BJ (cell line): ENCODE results near the gene TTC31. TPM values are rescaled to one million over a fixed set of nuclear protein-coding genes. Genes with fewer than 3 reads are reported as not detected.

ENCODE experiments used
- CTCF ChIA-PET: fragments of 350-600 bp; formaldehyde crosslinking; extraction: SDS; loops from one replicate; lab custom pipeline; 2021; ENCODE audit warnings: antibody characterized with exemption, inconsistent platforms; lab: Yijun Ruan, JAX
- POLR2A ChIA-PET: fragments of 300-600 bp; sonication (Branson Sonifier 250); formaldehyde crosslinking; extraction: SDS; loops from one replicate; lab custom pipeline; 2021; ENCODE audit warnings: antibody characterized with exemption; lab: Charles Lee
- DNase-seq: peaks from one replicate; pipeline ENCODE4 v3.0.0-alpha.2; 2011; ENCODE audit warnings: low read depth
- H3K27me3 ChIP-seq: 2 replicates; pipeline ENCODE4 v1.6.0; 2011; ENCODE audit warnings: low read length; ENCODE audit not compliant: control insufficient read depth, insufficient read depth
- H3K36me3 ChIP-seq: 2 replicates; pipeline ENCODE4 v1.5.1; 2011; ENCODE audit warnings: low read length; ENCODE audit not compliant: control insufficient read depth, insufficient read depth
- H3K4me3 ChIP-seq: 2 replicates; pipeline ENCODE4 v1.5.1; 2011; ENCODE audit warnings: low read depth, mild to moderate bottlenecking, control low read depth, low read length
- polyA plus RNA-seq: library from polyadenylated mRNA; depleted of rRNA; stranded (reverse); fragments of >200 nt; gene quantifications from 2 replicates; pipeline ENCODE4 v1.2.3, GENCODE V29; 2011
- TF ChIP-seq, protein P1 (sequence below): IDR thresholded peaks from 2 replicates; pipeline ENCODE4 v1.5.1; 2011; ENCODE audit warnings: low read depth, mild to moderate bottlenecking, control low read depth, inconsistent platforms, low read length, moderate library complexity; ENCODE audit not compliant: insufficient read depth

Gene TTC31
- polyA plus RNA-seq, 1 experiment: 26.0 TPM

DNA sequence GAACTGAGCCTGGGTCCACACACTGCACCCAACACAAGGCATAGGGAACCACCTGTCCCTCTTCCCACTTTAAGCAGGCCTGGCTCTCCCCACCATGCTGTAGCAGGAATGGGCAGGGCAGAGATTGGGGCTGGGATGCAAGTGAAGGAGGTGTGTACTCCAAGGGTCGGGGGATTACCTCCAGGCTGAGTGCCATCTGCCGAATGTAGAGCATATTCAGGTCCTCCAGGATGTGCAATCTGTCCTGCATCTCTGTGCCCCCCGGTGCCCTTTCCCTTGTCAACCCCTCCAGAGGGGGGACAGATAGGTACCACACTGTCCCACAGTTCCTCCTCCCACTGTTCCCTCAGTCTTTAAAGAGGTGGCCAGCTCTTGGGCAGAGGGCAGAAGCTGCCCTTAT, 43.5 kb upstream of the TTC31 start:
- CTCF ChIA-PET: interaction anchor here (0.5 to 2.2 kb wide), 4 partner anchors 11 to 504 kb away, joined by 3 to 10 read pairs (median 4); no protein-coding TSS in a partner anchor
- Histone ChIP-seq H3K4me3 (peak overlapping the region; percentile 69), H3K36me3 (no peaks in the 10 kb centered on the region; the same call in 1 of the 2 replicates), H3K27me3 (peaks cover 7% of the 10 kb centered on the region)
- DNase-seq: no peak
- POLR2A ChIA-PET: interaction anchor here (0.5 kb wide), 1 partner anchor 25 kb away, joined by 7 read pairs; no protein-coding TSS in a partner anchor
- TF ChIP-seq, protein P1, sequence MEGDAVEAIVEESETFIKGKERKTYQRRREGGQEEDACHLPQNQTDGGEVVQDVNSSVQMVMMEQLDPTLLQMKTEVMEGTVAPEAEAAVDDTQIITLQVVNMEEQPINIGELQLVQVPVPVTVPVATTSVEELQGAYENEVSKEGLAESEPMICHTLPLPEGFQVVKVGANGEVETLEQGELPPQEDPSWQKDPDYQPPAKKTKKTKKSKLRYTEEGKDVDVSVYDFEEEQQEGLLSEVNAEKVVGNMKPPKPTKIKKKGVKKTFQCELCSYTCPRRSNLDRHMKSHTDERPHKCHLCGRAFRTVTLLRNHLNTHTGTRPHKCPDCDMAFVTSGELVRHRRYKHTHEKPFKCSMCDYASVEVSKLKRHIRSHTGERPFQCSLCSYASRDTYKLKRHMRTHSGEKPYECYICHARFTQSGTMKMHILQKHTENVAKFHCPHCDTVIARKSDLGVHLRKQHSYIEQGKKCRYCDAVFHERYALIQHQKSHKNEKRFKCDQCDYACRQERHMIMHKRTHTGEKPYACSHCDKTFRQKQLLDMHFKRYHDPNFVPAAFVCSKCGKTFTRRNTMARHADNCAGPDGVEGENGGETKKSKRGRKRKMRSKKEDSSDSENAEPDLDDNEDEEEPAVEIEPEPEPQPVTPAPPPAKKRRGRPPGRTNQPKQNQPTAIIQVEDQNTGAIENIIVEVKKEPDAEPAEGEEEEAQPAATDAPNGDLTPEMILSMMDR: no peak

DNA sequence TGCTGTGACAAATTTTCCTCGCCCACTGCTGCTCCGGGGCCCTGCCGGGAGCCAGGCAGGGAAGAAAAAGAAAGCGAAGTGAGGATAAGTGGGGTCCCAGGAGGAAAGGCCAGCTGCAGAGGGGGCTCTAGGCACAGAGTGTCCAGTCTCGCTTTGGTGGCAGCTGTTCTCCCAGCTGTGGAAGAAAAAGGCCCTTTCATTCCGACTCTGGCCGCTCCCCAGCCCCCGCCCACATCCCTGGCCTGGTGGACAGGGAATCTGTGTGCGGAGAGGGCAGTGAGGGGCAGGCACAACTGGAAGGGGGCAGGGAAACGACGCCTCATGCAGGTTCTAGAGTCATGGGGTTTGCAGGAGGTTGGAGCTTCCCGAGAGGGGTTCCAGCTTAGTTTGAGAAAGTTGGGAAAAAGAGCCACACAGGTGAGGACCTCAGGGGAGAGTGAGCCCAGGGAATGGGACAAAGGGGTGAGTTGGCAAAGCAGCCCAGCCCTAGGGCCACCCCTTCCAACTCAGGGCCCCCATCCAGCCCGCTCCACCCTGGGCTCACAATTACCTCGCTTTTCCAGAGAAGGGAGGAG, 43.0 kb upstream of the TTC31 start:
- ChIA-PET CTCF (interaction anchor here (0.5 to 2.2 kb wide), 5 partner anchors 11 to 503 kb away, joined by 3 to 10 read pairs (median 4); no protein-coding TSS in a partner anchor), POLR2A (no interaction called here)
- H3K4me3 ChIP-seq: peak overlapping the region; percentile 69
- TF ChIP-seq, protein P1: no peak
- DNase-seq: no peak
- H3K36me3 ChIP-seq: no peaks in the 10 kb centered on the region; the same call in 1 of the 2 replicates
- H3K27me3 ChIP-seq: peaks cover 9% of the 10 kb centered on the region

DNA sequence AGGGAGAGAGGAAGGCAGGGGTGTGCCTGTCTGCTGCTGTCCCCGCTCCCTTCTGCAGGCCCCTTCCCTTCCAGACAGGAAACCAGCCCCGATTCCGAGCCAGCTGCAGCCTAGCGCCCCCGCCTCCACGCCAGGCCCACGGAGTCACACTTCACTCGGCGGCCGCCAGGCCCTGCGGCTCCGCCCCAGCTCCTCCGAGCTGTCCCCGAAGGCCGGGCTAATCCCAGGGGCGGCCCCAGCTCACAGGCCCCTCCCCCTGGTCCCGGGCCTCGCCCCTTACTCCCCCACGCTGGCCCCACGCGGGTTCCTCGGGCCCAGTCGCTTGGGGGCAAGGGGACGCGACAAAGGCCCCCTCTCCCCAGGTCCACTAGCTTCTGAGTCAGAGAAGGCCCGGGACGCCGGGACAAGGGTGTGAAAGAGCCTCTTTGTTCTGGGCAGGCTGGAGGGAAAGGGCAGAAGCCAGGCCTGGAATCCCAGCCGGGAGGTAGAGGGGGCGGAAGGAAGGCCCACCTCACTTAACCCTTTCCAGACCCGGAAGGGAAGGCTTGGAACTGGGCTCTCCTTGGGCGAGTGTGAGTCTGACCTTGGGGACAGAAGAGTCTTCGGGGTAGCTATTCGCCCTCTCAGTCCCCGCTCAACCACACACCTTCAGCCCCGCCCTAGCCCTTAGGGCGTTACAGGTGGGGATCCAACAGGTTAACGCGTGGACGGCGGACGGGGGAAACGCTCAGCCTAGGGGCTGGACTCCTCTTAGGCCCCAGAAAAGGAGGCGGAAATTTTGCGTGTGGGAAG, 42.3 kb upstream of the TTC31 start:
- POLR2A ChIA-PET: no interaction called here
- CTCF ChIA-PET: interaction anchor here (0.5 to 2.2 kb wide), 4 partner anchors 13 to 149 kb away, joined by 3 to 10 read pairs (median 3); no protein-coding TSS in a partner anchor
- no peaks in the 10 kb centered on the region; the same call in 1 of the 2 replicates for H3K36me3 ChIP-seq
- peaks cover 10% of the 10 kb centered on the region for H3K27me3 ChIP-seq
- TF ChIP-seq, protein P1: peak; percentile 31; the same call in 1 of the 2 replicates
- no peak for DNase-seq
- H3K4me3 ChIP-seq: peak overlapping the region; percentile 69

DNA sequence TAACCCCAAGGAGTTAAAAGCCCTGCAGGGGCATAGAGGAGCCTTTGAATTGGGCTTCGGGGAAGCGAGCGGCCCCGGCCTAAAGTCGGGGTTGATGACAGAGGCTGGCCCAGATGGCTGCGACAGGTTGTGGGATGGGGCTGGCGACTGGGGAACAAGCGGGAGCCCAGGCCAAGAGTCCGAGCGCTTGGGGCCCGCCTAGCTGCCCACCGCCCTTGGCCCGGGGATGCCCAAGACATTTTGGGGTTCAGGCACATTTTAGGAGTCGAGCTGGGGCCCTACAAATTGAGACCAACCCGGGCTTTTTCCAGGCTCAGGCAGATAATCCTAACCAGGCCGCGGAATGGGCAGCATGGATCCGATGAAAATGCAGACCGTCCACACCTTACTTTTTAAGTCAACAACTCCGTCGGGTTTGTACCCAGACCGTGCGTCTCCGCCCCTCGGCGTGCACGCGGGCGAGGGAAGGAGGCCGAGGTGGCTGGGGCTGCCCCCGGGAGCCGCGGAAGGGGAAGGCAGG, 41.7 kb upstream of the TTC31 start:
- POLR2A ChIA-PET: no interaction called here

More for the DNA sequence above, 41.7 kb upstream of the TTC31 start:
- H3K4me3 ChIP-seq: no peak overlapping the region
- DNase-seq: no peak
- CTCF ChIA-PET: interaction anchor here (0.8 to 2.2 kb wide), 2 partner anchors 14 to 148 kb away, joined by 3 to 10 read pairs; no protein-coding TSS in a partner anchor
- H3K27me3 ChIP-seq: peaks cover 10% of the 10 kb centered on the region
- no peaks in the 10 kb centered on the region; the same call in 1 of the 2 replicates for H3K36me3 ChIP-seq
- TF ChIP-seq, protein P1: no peak
